Endothelial cell of umbilical vein (primary cell): ENCODE measurements around the gene CTSE. TPM values are rescaled to one million over a fixed set of nuclear protein-coding genes. Genes with fewer than 3 reads are reported as not detected.
A peak's percentile ranks its signal among the peaks of the same experiment; 100 is the strongest.

Experiments used
- BruUV-seq: library from RNA; stranded (reverse); fragments of 400-500 nt; replicated peaks from 2 replicates; lab custom pipeline; 2021; lab: Mats Ljungman, UMichigan
- CTCF ChIA-PET: fragments of 300-600, 350-600 bp; sonication (Branson Sonifier 250); formaldehyde crosslinking; loops from one replicate; lab custom pipeline; 2021; ENCODE audit warnings: antibody characterized with exemption, inconsistent platforms; lab: Charles Lee
- POLR2A ChIA-PET: fragments of 300-600, 350-600 bp; sonication (Branson Sonifier 250); formaldehyde crosslinking; loops from one replicate; lab custom pipeline; 2021; ENCODE audit warnings: antibody characterized with exemption, inconsistent platforms; lab: Charles Lee
- DNase-seq: peaks from one replicate; pipeline ENCODE4 v3.0.0-alpha.2; 2011; ENCODE audit warnings: low read depth, low spot score
- FAIRE-seq: peaks from 2 replicates; lab custom pipeline; 2011; peaks lifted over from hg19 to GRCh38; lab: Jason Lieb, UNC
- H2AFZ ChIP-seq: 2 replicates; pipeline ENCODE4 v1.6.0; 2012; ENCODE audit warnings: low read depth, low read length, control low read depth, inconsistent platforms
- H3K27ac ChIP-seq: 2 replicates; pipeline ENCODE4 v1.5.1; 2011; ENCODE audit warnings: low read depth, mild to moderate bottlenecking, control low read depth, low read length, moderate library complexity; ENCODE audit not compliant: insufficient read depth
- H3K27me3 ChIP-seq, 2 experiments: 2 replicates each; pipeline versions ENCODE4 v1.6.0 to v1.6.1; 2011; ENCODE audit warnings: low read length in 2 of 2, mixed read lengths in 1 of 2; ENCODE audit not compliant: control insufficient read depth in 2 of 2, insufficient read depth in 2 of 2
- H3K36me3 ChIP-seq, 2 experiments: 2 replicates in 1 of 2; 3 replicates in 1 of 2; pipeline ENCODE4 v1.5.1; 2011; ENCODE audit warnings: low read length in 2 of 2, mild to moderate bottlenecking in 1 of 2, moderate library complexity in 1 of 2; ENCODE audit not compliant: control insufficient read depth in 2 of 2, insufficient read depth in 2 of 2; ENCODE audit errors: extremely low read depth in 1 of 2
- H3K4me1 ChIP-seq: 3 replicates; pipeline ENCODE4 v1.5.1; 2011; ENCODE audit warnings: mild to moderate bottlenecking, low read length; ENCODE audit not compliant: control insufficient read depth, insufficient read depth; ENCODE audit errors: extremely low read depth
- H3K4me2 ChIP-seq: 2 replicates; pipeline ENCODE4 v1.6.1; 2011; ENCODE audit warnings: low read length, control low read depth, mixed read lengths; ENCODE audit not compliant: insufficient read depth
- H3K4me3 ChIP-seq, 3 experiments: fragments of 200-600 bp in 1 of 3; sonication (generic), shearing (Covaris generic) in 1 of 3; replicated peaks in 1 of 3; 2 replicates each; pipeline ENCODE4 v1.5.1; 2011 to 2016; ENCODE audit warnings: control low read depth in 3 of 3, low read length in 3 of 3, mild to moderate bottlenecking in 2 of 3, inconsistent platforms in 1 of 3, low read depth in 1 of 3, moderate library complexity in 1 of 3; ENCODE audit not compliant: insufficient read depth in 1 of 3
- H3K79me2 ChIP-seq: 2 replicates; pipeline ENCODE4 v1.6.0; 2012; ENCODE audit warnings: low read length, inconsistent platforms; ENCODE audit not compliant: control insufficient read depth, insufficient read depth
- H3K9ac ChIP-seq: replicated peaks from 2 replicates; pipeline ENCODE3; 2011; ENCODE audit warnings: low read length, control low read depth; ENCODE audit not compliant: insufficient read depth; ENCODE audit errors: extremely low read depth
- H3K9me1 ChIP-seq: replicated peaks from 3 replicates; pipeline ENCODE4 v1.6.0; 2011; ENCODE audit warnings: mild to moderate bottlenecking, low read length; ENCODE audit not compliant: control insufficient read depth, insufficient read depth; ENCODE audit errors: extremely low read depth
- H3K9me3 ChIP-seq: replicated peaks from 2 replicates; pipeline ENCODE4 v1.5.1; 2012; ENCODE audit warnings: low read length, inconsistent platforms; ENCODE audit not compliant: control insufficient read depth, insufficient read depth
- H4K20me1 ChIP-seq: replicated peaks from 2 replicates; pipeline ENCODE3; 2011; ENCODE audit warnings: mild to moderate bottlenecking, low read length; ENCODE audit not compliant: control insufficient read depth, insufficient read depth; ENCODE audit errors: extremely low read depth
- EZH2 ChIP-seq: IDR thresholded peaks from 2 replicates; pipeline ENCODE4 v1.6.1; 2012; ENCODE audit warnings: borderline replicate concordance, low read depth, mild to moderate bottlenecking, moderate library complexity, low read length, inconsistent platforms; ENCODE audit not compliant: severe bottlenecking
- FOS ChIP-seq: IDR thresholded peaks from 2 replicates; pipeline ENCODE4 v1.6.1; 2011; ENCODE audit warnings: mild to moderate bottlenecking, low read length, moderate library complexity, borderline replicate concordance; ENCODE audit not compliant: insufficient read depth
- GATA2 ChIP-seq: IDR thresholded peaks from 2 replicates; pipeline ENCODE4 v1.7.0; 2011; ENCODE audit warnings: low read depth, mild to moderate bottlenecking, moderate library complexity, mixed read lengths, low read length; ENCODE audit not compliant: insufficient read length, insufficient read depth
- JUN ChIP-seq: IDR thresholded peaks from 2 replicates; pipeline ENCODE4 v1.6.1; 2011; ENCODE audit warnings: borderline replicate concordance, low read depth; ENCODE audit not compliant: insufficient read length, insufficient read depth
- MYC ChIP-seq: IDR thresholded peaks from one replicate; pipeline ENCODE4 v1.6.1; 2011; ENCODE audit warnings: mild to moderate bottlenecking, low read depth, low read length
- POLR2A ChIP-seq: IDR thresholded peaks from 2 replicates; pipeline ENCODE4 v1.6.1; 2012; ENCODE audit warnings: low read depth, mild to moderate bottlenecking, control low read depth, low read length
- POLR2AphosphoS5 ChIP-seq: IDR thresholded peaks from 2 replicates; pipeline ENCODE4 v1.6.1; 2012; ENCODE audit warnings: low read depth, mild to moderate bottlenecking, control low read depth, low read length, moderate library complexity; ENCODE audit not compliant: insufficient read depth
- dilution Hi-C: fragments of 300-500 bp; cut with MboI; formaldehyde crosslinking; loops from one replicate; pipeline ENCODE4 v1.15.0; 2019; ENCODE audit warnings: low sequenced_read_pairs; ENCODE audit not compliant: extremely low pct_ligation_motif_present
- intact Hi-C: fragments of 100-400 bp; cut with micrococcal nuclease; formaldehyde crosslinking; loops from one replicate; pipeline ENCODE4 v1.10.0; 2022
- polyA plus RNA-seq, 4 experiments: library from polyadenylated mRNA; depleted of rRNA in 3 of 4; stranded (reverse) in 3 of 4; unstranded in 1 of 4; fragments of >200 nt; gene quantifications; 2 replicates each; pipeline versions ENCODE4 v1.2.1 to v1.2.3, GENCODE V29; 2011 to 2012; ENCODE audit warnings: missing spikeins in 1 of 4
- total RNA-seq: library from RNA; stranded (reverse); gene quantifications from 2 replicates; pipeline ENCODE4 v1.2.3, GENCODE V29; 2021
- TF ChIP-seq, protein P1 (sequence below), 2 donors: IDR thresholded peaks; 1 replicate in 1 of 2; 2 replicates in 1 of 2; pipeline ENCODE4 v1.5.1; 2011; ENCODE audit warnings: low read length in 2 of 2, mild to moderate bottlenecking in 2 of 2, moderate library complexity in 2 of 2, control low read depth in 1 of 2, inconsistent platforms in 1 of 2, low read depth in 1 of 2; ENCODE audit not compliant: insufficient read depth in 1 of 2; ENCODE audit errors: extremely low read depth in 1 of 2
- TF ChIP-seq, protein P2 (sequence below): IDR thresholded peaks from 2 replicates; pipeline ENCODE4 v1.6.1; 2011; ENCODE audit not compliant: insufficient read depth, insufficient read length

Gene CTSE
- total and polyA plus RNA-seq, 2 donors (not counting 3 experiments of a cell fraction or from before 2014, with no cell fraction given) = 0.17 TPM; not detected in 1

DNA sequence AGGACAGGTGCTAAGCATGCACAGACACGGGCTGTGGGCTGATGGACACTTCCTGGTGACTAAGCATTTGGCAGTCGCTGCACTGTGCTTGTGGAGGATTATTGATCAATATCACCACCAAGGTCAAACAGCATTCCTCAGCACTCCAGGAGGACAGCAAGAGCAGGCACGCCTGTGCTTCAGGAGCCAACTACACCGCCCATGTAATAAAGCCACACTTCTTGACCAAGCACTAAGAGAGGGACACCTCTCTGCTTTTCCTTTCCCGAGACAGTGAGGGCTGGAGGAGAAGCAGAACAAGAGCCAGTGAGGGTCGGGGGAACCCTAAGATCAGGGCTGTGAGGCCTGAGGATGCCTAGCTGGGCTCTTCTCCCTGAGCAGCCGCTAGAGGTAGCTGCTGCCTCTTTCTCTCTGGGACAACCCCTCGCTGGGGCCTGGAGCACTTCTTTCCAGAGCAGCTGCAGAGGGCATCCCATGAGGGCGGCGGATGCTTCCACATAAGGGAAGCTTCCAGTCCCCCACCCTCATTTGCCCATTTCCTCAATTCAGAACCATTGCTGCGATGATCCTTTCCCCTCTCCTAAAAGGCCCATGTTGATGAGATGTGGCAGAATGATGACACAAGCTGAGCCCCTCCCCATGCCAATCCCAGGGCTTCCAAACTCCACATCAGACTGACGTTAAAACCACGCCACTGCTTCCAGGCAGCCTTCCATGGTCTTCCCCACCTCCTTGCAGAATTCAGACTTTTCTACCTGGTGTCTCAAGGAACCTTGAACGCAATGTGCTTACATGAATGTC lies 39.6 kb downstream of the CTSE start:
- Histone ChIP-seq H4K20me1 (no peaks in the 10 kb centered on the region), H3K4me3 (no peak overlapping the region), H3K27ac (no peak overlapping the region), H3K4me2 (no peak overlapping the region), H3K9ac (no peak overlapping the region), H3K79me2 (no peaks in the 10 kb centered on the region), H3K9me3 (no peaks in the 10 kb centered on the region), H2AFZ (no peak overlapping the region), H3K36me3 (no peaks in the 10 kb centered on the region), H3K27me3 (no peaks in the 10 kb centered on the region), H3K4me1 (peaks cover 30% of the 10 kb centered on the region), H3K9me1 (no peaks in the 10 kb centered on the region)
- BruUV-seq = no TSS peak
- peak; percentile 57 for DNase-seq
- FAIRE-seq = no peak
- intact Hi-C loops = loop anchor here (1.0 kb wide), 2 partner anchors 46 to 122 kb away; no protein-coding TSS in a partner anchor
- TF ChIP-seq, protein P1, sequence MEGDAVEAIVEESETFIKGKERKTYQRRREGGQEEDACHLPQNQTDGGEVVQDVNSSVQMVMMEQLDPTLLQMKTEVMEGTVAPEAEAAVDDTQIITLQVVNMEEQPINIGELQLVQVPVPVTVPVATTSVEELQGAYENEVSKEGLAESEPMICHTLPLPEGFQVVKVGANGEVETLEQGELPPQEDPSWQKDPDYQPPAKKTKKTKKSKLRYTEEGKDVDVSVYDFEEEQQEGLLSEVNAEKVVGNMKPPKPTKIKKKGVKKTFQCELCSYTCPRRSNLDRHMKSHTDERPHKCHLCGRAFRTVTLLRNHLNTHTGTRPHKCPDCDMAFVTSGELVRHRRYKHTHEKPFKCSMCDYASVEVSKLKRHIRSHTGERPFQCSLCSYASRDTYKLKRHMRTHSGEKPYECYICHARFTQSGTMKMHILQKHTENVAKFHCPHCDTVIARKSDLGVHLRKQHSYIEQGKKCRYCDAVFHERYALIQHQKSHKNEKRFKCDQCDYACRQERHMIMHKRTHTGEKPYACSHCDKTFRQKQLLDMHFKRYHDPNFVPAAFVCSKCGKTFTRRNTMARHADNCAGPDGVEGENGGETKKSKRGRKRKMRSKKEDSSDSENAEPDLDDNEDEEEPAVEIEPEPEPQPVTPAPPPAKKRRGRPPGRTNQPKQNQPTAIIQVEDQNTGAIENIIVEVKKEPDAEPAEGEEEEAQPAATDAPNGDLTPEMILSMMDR (IDR thresholded peaks at IDR 0.05; ENCODE audit: extremely low read depth in 1 of 2, insufficient read depth in 1 of 2, low read depth in 1 of 2, low read length in 2 of 2) = peak; percentile 84 to 96
- TF ChIP-seq FOS = no peak
- CTCF ChIA-PET = interaction anchor here (0.7 to 12.0 kb wide), 22 partner anchors 13 to 192 kb away, joined by 3 to 1606 read pairs (median 5); partner anchors contain the start of gene RAB7B
- POLR2A ChIA-PET = no interaction called here
- dilution Hi-C loops = loop anchor here (25.0 kb wide), 1 partner anchor 128 kb away; the partner anchor contains the start of gene AVPR1B

DNA sequence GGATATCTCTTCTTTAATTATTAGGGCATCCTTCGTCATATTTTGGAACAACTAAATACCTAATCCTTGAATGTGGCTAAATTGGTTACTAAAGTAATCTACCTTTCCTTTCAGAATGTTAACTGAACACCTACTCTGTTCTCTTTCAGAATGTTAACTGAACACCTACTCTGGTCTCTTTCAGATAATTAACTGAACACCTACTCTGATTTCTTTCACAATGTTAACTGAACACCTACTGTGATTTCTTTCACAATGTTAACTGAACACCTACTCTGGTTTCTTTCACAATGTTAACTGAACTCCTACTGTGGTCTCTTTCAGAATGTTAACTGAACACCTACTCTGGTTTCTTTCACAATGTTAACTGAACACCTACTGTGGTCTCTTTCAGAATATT lies 42.4 kb downstream of the CTSE start:
- Histone ChIP-seq H3K4me2 (no peak overlapping the region), H3K4me3 (no peak overlapping the region), H2AFZ (no peak overlapping the region), H3K9me3 (no peaks in the 10 kb centered on the region), H3K4me1 (peaks cover 14% of the 10 kb centered on the region), H3K79me2 (no peaks in the 10 kb centered on the region), H3K27me3 (no peaks in the 10 kb centered on the region), H3K36me3 (no peaks in the 10 kb centered on the region), H3K9ac (no peak overlapping the region), H3K9me1 (no peaks in the 10 kb centered on the region), H4K20me1 (no peaks in the 10 kb centered on the region), H3K27ac (no peak overlapping the region)
- intact Hi-C loops = no loop called here
- DNase-seq (no peak), FAIRE-seq (no peak)
- TF ChIP-seq, protein P1 (IDR thresholded peaks at IDR 0.05; ENCODE audit: extremely low read depth in 1 of 2, insufficient read depth in 1 of 2, low read depth in 1 of 2, low read length in 2 of 2) = no peak
- TF ChIP-seq POLR2A = no peak
- no peak for TF ChIP-seq POLR2AphosphoS5
- TF ChIP-seq GATA2 = no peak
- TF ChIP-seq JUN = no peak
- TF ChIP-seq FOS = no peak
- TF ChIP-seq EZH2 = no peak
- TF ChIP-seq, protein P2, sequence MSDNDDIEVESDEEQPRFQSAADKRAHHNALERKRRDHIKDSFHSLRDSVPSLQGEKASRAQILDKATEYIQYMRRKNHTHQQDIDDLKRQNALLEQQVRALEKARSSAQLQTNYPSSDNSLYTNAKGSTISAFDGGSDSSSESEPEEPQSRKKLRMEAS = no peak
- TF ChIP-seq MYC = no peak
- ChIA-PET CTCF (interaction anchor here (5.5 to 12.0 kb wide), 2 partner anchors 58 to 126 kb away, joined by 144 to 1606 read pairs; no protein-coding TSS in a partner anchor), POLR2A (no interaction called here)
- BruUV-seq = no TSS peak
- dilution Hi-C loops = loop anchor here (25.0 kb wide), 1 partner anchor 131 kb away; the partner anchor contains the start of gene AVPR1B
